ENCODE results near the gene METTL26. TPM values are rescaled to one million over a fixed set of nuclear protein-coding genes. Genes with fewer than 3 reads are reported as not detected.

The METTL26 gene
- total and polyA plus RNA-seq, 2 of the 4 experiments (the other 2 are of a cell fraction), result 46.8 to 128 TPM

DNA sequence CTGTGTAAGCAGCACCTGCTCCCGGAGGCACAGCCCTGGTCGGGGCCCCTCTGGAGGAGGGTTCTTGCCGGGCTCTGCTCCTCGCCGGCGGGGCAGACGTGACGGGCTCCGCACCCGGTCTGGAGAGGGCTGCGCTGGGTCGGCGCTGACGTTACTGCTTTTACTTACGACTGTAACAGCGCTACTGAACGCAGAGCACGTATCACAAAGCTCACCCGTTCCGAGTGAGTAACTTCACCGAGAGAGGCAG is 47.5 kb downstream of the METTL26 start:
- peaks cover 36% of the 10 kb centered on the region for H4K20me1 ChIP-seq (ENCODE audit: insufficient read depth, low read length)
- no peak overlapping the region for H3K18ac ChIP-seq (ENCODE audit: low read depth, low read length)
- TF ChIP-seq RFX5 (IDR thresholded peaks at IDR 0.05; ENCODE audit: low read depth, low read length) (no peak), FOS (IDR thresholded peaks at IDR 0.05; ENCODE audit: low read depth, low read length) (0 out of 2 replicates have a peak, but pooled peaks have one; percentile 27), POLR2A (IDR thresholded peaks at IDR 0.05; ENCODE audit: low read depth, low read length) (peak; percentile 87)
- peak overlapping the region; percentile 68 for H3K4me3 ChIP-seq (ENCODE audit: insufficient read depth, low read depth, low read length)
- peak overlapping the region; percentile 90 for H3K4ac ChIP-seq (ENCODE audit: low read depth, low read length)
- DNase-seq (peak; percentile 80), ATAC-seq (ENCODE audit: low read depth) (peak; percentile 4)
- 0% methylated on average over 18 of the region's 21 CpGs; no CpG with 5 or more reads in 1 of the 2 experiments for WGBS, 2 experiments (ENCODE audit: extremely low coverage in 2 of 2, insufficient read length in 1 of 2)
- H2AK5ac ChIP-seq (ENCODE audit: low read depth, low read length), result peak overlapping the region; percentile 90
- peak overlapping the region; percentile 98 for H3K14ac ChIP-seq (replicated peaks; ENCODE audit: low read depth, low read length)
- in situ Hi-C loops (cut with MboI; ENCODE audit: low sequenced_read_pairs) (no loop called here), dilution Hi-C loops (cut with HindIII; ENCODE audit: low sequenced_read_pairs, unreplicated experiment) (no loop called here), intact Hi-C loops (cut with micrococcal nuclease) (loop anchor here (2.0 kb wide), 2 partner anchors 48 to 192 kb away; partner anchors contain the start of genes METTL26 and NME4)
- H3K9me3 ChIP-seq (ENCODE audit: control insufficient read depth, insufficient read depth, low read length), result no peaks in the 10 kb centered on the region
- H3K4me1 ChIP-seq (ENCODE audit: control insufficient read depth, insufficient read depth, low read length), result peaks cover 18% of the 10 kb centered on the region
- CTCF ChIA-PET, result no interaction called here
- peaks cover 19 to 61% of the 10 kb centered on the region in 2 experiments; a peak in 3 of 4 replicates for H3K79me1 ChIP-seq (ENCODE audit: low read depth in 1 of 2, low read length in 2 of 2)
- no peak overlapping the region for H2BK15ac ChIP-seq (ENCODE audit: low read depth, low read length)
- H3K56ac ChIP-seq (ENCODE audit: extremely low read depth, insufficient read depth, low read length), result peak overlapping the region; percentile 70; the same call in 1 of the 2 replicates
- H3K9me1 ChIP-seq (ENCODE audit: insufficient read depth, low read length), result peaks cover 17% of the 10 kb centered on the region; the same call in 1 of the 2 replicates
- peak overlapping the region; percentile 54 for H3K4me2 ChIP-seq (ENCODE audit: low read depth, low read length)
- peak overlapping the region; percentile 100 for H2AK9ac ChIP-seq (replicated peaks; ENCODE audit: low read depth, low read length, poor library complexity)
- H2AFZ ChIP-seq (replicated peaks; ENCODE audit: low read length, poor library complexity), result peak overlapping the region; percentile 100
- H3K9ac ChIP-seq (ENCODE audit: low read depth, low read length), result peak overlapping the region; percentile 84
- no TSS peak for BruUV-seq (replicated peaks)
- H2BK120ac ChIP-seq (ENCODE audit: low read depth, low read length), result no peak overlapping the region
- peak overlapping the region; percentile 60 for H3K27ac ChIP-seq (ENCODE audit: insufficient read depth, low read length)
- peak overlapping the region; percentile 81 for H4K91ac ChIP-seq (ENCODE audit: insufficient read depth, low read depth, low read length)
- H3K27me3 ChIP-seq (ENCODE audit: control insufficient read depth, insufficient read depth, low read length), result no peaks in the 10 kb centered on the region
- H4K5ac ChIP-seq (ENCODE audit: low read depth, low read length), result no peak overlapping the region
- H2BK20ac ChIP-seq (ENCODE audit: low read depth, low read length), result no peak overlapping the region
- H3K23ac ChIP-seq (ENCODE audit: low read depth, low read length), result peak overlapping the region; percentile 88
- POLR2A ChIA-PET (ENCODE audit: unreplicated experiment), result no interaction called here
- peak overlapping the region; percentile 21 to 92 for H4K8ac ChIP-seq (ENCODE audit: low read depth in 2 of 2, low read length in 2 of 2)
- peak overlapping the region; percentile 95 for H2BK5ac ChIP-seq (ENCODE audit: low read depth, low read length, poor library complexity, severe bottlenecking)
- H3K36me3 ChIP-seq (ENCODE audit: control insufficient read depth, insufficient read depth, low read length), result 0 out of 2 replicates have a peak, but pooled peaks cover 2% of the 10 kb centered on the region

Measured in IMR-90 (cell line).